Dermis blood vessel endothelial cell (primary cell): ENCODE results near the gene C13orf46. TPM values are rescaled to one million over a fixed set of nuclear protein-coding genes. Genes with fewer than 3 reads are reported as not detected.
A peak's percentile ranks its signal among the peaks of the same experiment; 100 is the strongest.

Source experiments
- DNase-seq: peaks from one replicate; pipeline ENCODE4 v3.0.0; 2010
- total RNA-seq: library from RNA; depleted of rRNA; stranded (reverse); fragments of >200 nt; gene quantifications from 2 replicates; pipeline ENCODE4 v1.2.3, GENCODE V29; 2014

C13orf46 gene
- total RNA-seq, 1 donor from 2014 or later, result 0.17 TPM

DNA sequence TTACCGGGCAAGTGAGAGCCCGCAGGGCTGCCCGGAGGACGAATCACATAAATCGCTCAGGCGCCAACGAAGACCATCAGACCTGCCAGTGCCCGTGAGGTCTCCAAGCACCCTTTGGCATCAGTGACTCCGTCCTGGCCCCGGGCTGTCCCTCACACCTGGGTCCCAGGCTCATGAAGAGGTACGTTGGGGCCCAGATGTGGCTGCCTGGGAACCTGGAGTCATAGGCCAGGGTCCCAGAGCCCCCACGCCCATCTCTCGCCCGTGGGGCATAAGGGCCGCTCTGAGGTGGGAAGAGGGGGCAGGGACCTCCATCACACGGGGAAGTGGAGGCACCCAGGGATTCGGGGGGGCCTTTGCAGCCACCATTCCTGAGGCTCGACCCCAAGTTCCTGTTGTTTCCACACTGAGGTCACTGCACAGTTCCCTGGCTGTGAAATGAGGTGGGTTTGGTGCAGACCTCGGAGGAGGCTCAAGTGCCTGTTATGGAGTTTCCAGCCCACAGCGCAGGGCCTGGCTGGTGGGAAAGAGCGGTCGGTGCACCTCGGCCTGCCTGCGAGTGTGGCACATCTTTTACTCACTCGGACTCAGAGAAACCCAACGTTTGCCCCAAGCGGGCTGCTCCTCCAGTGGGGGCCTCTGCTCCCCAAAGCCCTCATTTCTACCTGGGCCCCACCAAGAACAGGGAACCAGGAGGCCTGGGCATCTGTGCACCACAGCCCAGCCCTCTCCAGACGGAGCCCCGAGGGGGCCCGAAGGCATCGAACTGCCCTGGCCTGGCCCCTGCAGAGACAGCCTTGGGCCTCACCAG, 35.9 kb upstream of the C13orf46 start:
- DNase-seq, result no peak

DNA sequence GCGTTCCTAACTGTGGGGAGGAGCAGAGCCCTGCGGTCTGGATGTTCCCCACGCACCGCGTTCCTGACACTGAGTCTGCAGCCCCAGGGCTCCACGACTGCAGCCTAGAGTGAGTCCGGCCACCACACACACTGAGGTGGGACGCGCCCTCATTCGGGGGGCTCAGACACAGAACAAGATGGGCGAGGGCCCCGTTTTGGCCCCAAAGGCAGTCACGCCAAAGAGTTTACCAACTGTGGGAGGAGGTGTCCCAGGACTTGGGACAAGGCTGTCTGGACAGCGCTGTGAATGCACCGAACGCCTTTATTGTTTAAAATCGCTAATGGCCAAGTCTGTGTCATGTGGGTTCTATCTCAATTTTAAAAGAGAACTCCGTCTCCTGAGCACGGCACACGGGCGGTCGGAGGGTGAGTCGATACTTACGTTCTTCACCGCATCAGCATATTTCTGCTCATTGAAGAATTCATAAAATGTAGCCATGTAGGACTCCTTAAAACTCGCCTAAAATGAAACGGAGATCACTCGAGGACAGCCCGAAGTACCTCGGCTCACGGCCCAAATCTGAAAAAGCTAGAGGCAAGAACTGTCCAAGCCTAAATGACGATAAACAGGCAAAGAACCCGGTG, 35.2 kb upstream of the C13orf46 start:
- DNase-seq, result no peak

DNA sequence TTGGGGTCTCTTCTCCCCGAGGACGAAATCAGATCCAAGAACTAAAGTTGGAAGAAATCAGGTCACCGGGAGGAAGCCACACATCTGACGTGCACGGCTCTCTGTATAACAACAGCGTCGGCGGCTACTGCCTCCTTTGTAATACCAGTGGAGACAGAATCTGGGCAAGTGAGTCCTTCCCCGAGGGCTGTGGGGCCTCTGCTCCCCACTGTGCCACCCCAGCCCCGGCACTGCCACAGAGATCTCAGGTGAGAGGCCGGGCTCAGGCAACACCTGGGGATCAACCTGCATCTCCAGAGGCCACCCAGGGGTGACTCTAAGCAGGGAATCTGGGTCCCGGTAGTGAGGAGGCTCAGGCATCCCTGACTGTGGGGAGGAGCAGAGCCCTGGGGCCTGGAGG, 33.7 kb upstream of the C13orf46 start:
- DNase-seq, result no peak

DNA sequence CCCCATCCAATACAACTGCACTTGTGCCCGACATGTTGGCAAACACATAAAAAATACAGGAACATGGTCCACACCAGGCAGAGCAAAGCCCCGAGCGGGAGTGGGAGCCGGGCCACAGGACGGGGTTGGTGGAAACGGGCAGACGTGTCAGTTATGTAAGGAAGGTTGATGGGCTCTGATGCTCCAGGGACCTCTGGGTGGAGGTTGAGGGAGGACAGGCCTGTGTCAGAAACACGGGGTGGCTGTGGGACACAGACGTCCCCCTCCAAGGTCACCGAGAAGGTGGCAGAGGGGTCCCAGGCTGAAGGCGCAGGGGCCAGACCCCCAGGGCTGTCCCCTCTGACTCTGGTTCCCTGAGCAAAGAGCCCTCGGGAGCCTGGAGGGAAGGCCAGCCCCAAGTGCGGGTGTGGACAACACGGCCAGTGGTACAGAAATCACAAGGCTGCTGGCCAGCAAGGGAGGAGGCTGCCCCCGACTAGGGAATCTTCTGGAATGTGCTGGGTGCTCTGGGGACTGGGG, 31.4 kb upstream of the C13orf46 start:
- no peak for DNase-seq

DNA sequence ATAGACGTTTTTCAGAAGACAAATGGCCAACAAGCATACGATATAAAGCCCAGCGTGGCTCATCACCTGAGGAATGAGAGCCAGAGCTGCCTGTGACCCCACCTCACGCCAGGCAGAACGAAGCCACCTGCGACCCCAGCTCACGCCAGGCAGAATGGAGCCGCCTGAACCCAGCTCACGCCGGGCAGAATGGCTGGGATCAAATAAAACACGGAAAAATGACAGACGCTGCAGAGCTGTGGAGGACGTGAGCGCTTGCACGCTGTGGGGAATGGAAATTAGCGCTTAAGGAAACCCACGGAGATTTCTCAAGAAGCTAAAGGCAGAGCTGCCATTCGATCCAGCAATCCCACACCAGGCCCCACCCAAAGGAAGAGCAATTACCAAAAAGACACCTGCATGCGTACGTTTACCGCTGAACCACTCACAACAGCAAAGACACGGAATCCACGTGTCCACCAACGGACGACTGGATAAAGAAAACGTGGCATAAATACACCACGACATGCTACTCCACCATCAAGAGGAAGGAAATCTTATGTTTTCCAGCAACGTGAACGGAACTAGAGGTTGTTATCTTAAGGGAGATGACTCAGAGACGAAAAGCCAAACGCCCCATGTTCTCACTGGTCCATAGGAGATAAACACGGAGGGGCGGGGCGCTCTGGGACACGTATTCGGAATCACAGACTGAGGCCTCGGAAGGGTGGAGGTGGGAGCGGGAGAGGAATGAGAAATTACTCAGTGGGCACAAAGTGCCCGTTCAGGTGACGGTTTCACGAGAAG, 30.7 kb upstream of the C13orf46 start:
- peak; percentile 97 for DNase-seq

DNA sequence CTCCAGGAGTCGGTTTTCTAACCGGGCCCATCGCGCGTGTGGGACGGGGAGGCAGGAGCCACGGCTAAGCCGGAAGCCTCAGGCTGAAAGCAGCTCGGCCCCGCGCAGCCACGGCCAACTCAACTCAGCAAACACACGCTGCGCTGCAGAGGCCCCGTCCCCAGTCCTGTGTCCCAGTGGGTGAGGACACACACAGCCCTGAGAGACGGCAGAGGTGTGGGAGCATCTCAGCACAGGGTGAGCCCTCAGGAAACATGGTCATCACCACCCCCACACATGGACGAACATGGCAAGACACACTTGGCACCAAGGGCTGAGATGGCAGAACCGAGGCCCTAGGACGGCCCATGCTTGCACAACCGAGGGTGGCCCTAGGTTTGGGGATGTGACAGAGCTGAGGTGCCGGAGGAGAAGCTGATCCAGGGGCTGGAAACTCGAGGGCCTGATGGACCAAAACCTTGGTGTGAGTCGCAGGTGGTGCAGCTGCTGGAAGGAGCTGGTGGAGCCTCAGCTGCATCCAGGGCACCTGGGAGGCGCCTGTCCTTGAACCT, 29.0 kb upstream of the C13orf46 start:
- DNase-seq, result no peak

DNA sequence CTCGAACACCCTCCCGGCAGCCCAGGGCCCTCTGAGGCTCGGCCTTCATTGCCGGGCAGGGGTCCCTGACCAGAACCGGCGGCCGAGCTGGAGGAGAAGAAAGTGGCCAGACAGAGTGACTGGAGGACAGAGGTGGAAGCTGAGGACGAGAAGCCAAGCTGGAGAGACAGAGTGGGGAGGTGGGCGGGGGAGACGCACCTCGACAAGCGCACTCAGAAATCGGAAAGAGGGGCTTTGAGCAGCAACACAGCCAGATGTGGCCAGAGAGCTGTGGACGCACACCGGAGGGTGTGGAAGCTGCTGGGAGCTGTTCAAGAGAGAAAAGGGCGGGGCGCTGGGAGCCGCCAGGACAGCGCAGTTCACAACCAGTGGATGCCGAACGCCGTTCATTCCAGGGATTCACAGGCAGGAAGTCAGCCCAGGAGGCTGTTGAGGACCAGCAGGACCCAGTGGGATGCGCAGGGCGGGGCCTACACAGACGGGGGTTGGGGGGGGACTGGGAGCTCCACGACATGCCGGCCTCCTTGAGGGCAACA, 28.2 kb upstream of the C13orf46 start:
- DNase-seq, result no peak

DNA sequence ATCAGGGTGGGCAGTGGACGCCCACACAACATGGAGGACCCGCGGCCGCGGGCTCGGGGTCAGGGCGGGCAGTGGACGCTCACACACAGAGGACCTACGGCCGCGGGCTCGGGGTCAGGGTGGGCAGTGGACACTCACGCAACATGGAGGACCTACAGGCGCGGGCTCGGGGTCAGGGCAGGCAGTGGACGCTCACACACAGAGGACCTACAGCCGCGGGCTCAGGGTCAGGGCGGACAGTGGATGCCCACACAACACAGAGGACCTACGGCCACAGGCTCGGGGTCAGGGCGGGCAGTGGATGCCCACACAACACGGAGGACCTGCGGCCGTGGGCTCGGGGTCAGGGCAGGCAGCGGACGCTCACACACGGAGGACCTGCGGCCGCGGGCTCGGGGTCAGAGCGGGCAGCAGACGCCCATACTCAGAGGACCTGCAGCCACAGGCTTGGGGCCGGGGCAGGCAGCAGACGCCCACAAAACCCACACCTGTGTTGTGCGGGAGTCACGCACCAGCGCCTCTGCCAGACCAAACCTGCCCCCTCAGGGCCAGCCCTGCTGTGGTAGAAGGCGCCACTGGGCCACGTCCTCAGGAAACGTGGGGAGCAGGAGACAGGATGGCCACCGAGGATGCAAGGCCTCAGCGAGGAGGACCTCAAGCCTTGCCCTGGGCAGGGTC, 27.6 kb upstream of the C13orf46 start:
- no peak for DNase-seq

DNA sequence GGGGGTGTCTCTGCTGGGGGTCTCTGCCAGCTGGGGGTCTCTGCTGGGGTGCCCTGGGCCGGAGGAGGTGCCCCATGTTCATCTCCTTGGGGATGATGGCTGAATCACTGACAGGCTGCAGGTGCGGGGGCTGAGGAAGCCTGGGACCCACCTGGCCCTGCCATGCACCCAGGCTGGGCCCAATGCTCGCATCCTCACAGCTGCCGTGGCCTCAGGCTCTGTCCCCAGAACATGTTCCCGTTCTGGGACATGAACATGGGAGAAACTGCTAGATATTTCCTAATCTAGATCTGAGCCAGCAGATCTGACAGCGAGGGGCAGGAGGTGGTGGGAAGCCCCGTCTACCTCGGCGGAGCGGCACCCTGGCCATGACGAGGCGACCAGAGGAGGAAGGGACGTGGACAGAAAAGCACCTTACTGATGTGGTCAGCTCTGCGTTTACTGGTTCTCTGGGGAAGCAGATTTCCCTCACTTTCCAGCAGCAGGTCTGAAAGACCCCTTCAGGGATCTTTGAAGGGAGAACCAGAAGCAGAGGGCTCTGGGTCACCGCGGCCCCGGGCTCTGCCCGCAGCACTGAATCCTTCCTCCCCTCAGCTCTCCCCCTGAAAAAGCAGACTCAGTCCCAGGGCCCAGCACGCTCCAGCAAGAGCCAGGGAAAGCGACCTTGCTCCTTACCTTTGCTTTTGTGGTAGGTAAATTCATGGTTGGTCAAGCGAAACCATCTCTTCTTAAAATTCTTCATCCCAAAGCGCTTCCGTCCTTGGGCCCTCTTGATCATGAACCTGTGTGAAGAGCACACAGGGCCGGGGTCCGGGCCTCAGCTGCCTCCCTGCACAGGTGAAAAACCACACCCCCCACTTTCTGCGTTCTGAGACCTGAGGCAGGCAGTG, 26.5 kb upstream of the C13orf46 start:
- no peak for DNase-seq

DNA sequence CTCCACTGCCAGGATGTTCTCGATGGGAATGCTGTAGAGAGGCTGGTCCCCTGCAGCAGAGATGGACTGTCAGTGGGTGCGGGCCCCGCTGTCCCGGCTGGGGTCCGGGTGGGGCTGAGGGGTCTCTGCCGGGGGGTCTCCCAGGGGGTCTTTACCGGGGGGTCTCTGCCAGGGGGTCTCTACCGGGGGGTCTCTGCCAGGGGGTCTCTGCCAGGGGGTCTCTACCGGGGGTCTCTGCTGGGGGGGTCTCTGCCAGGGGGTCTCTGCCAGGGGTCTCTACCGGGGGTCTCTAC, 25.7 kb upstream of the C13orf46 start:
- no peak for DNase-seq

DNA sequence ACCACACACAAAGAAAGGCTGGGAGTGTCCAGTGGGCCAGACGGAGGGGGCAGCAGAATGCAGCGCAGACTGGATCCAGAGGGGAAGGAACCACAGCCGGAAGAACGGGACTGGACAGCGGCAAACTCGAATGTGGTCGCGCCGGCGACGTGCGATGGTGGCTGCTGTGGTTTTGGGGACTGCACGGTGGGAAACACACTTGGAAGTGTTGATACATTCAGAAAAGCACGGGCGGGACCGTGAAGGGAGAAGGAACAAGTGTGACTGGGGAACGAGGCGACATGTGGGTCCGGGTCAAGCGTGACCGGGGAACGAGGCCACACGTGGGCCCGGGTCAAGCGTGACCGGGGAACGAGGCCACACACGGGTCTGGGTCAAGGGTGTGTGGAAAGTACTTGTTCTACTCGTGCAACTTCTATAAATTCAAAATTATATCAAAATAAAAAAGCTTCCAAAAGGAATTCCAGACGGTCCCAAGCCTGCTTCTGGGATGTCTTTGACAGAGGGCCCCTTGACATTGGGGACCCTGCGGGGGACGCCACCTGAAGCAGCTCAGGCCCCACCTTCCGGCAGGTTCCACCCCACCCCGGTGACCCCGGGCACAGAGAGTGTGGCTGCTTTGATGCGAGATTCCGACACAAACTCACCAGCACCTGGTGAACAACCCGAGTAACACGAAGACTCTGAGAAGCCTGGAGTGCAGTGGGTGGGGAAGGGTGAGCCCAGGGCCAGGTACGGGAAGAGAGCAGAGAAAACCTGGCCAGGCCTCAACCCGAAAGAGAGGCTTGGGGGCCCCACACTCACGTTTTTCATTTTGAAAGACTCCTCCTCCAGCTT, 25.1 kb upstream of the C13orf46 start:
- DNase-seq, result no peak

DNA sequence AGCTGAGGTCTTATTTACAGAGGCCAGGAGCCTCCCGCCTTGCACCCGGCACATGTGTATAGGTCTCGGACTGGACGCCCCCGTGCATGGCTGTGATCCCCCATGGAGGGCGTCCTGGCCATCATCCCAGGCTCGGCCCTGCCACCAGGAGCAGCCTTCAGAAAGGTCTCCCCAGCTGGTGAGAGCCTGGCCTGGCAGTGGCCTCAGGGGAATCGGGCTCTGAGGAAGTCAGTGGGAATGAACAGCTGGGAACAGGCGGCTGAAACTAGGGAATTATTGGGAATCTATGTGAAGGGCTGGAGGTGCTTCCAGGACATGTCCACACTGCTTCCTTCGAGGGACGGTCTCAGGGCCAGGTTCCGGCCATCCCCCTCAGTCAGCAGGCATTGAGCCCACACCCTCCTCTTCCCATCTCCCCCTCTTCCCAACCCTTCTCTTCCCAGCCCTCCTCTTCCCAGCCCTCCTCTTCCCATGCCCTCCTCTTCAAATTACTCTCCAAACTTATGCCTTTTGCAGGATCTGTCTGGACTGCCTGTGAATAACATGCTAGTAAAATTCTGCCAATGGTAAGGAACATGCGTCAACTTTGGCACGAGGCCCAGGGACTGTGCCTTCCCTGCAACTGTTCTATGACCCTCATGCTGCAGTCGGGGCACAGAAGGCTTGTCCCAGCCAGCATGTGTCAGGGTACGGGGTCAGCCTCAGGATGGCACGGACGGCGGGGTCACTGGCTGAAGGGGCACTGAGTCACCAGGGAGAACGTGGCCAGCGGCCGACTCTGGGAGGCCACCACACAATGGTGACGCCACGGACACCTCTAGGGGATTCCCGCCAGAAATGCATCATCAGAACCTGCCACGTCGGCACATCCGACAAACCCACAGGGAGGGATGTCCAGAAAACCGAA, 24.2 kb upstream of the C13orf46 start:
- peak; percentile 50 for DNase-seq

DNA sequence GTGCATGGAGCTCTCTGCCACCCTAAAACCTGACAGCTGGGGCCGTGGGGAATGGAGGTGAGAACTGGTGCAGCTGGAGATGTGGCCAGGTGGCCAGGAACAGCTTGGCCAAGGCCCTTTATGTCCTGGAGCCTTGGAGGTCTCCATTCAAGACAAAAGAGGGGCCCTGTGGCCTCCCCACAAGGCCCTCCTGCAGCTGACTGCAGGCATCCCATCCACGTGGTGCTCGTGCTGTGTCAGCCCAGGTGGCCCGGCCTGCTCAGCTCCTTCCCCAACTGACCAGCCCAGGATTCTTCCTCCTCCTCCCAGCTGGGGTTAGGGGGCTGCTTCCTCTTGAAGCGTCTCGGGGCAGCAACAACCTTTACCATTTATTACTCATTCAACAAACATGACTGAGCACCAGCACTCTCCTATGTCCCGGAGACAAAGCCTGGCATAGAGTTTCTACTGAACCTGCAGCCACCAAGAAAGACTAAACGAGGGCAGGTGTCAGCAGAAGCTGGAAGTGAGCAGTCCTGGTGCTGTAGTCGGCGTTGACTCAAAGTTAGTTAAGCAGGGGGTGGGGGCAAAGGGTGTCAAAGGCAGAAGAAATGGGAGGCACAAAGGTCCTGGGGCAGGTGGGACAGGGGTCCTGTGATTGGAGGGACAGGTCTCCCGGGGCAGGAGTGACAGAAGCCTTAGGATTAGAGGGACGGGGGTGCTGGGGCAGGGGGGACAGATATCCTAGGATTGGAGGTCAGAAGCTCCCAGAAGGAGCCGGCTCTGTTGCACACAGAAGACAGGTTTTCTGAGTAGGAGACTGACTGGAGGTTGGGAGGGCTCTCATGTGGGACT, 23.3 kb upstream of the C13orf46 start:
- no peak for DNase-seq

DNA sequence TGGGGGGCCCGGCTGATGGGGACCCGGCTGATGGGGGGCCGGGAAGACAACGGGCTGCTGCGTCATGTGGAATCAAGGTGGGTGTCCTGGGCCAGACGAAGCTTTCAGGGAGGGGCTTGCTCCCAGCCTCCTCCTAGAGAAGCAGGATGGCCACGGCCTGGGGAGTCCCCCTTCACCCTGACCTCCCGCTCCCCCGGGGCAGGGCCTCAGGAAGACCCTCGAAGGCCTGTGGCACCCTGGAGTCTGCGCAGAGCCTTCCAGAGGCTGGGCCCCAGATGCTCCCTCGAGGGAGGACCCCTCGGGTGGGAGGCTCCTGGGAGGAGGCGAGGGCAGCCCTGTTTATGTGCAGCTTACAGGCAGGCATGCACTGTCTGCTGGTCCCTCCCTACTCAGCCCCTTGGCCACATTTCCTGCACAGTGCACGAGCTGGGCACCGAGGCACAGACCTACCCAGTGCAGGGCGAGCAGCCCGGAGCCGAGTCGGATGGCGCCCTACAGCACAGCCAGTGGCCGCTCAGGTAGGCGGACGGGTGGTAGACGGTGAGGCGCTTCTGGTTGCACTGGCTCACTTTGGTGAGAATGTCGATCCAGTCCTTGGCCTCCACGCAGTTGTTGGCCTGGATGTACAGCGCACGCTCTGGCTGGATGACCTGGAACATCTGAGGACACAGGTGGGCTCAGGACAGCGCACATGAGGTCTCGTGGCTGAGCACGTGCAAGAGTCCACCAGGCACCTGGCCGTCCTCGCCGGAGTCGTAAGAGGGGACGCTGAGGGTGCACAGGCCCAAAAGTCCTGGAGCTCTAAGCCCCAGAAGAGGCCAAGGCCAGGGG, 22.4 kb upstream of the C13orf46 start:
- DNase-seq, result no peak

DNA sequence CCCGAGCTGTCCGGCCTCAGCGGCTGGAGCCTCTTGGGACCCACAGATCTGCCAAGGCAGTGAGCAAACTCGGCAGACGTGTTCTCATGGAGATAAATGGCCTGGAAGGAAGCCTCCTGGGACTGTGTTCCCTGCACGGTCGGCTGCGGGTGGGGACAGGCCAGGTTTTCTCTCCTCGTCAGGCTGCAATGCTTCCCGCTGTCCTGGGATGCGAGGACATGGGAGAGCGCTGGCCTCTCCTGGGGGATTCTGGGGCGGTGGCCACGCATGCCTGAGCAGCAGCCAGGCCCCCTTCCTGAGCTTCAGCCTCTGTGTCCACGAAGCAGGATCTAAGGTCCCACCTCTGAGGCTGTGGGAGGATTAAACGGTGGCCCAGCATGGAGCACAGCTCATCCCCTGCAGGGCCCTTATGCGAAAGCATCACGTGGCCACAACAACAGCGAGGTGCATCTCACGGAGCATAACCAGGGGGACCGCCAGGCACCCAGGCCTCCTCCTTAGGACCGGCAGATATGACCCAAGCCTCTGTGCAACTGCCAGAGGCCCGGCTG, 21.2 kb upstream of the C13orf46 start:
- no peak for DNase-seq

DNA sequence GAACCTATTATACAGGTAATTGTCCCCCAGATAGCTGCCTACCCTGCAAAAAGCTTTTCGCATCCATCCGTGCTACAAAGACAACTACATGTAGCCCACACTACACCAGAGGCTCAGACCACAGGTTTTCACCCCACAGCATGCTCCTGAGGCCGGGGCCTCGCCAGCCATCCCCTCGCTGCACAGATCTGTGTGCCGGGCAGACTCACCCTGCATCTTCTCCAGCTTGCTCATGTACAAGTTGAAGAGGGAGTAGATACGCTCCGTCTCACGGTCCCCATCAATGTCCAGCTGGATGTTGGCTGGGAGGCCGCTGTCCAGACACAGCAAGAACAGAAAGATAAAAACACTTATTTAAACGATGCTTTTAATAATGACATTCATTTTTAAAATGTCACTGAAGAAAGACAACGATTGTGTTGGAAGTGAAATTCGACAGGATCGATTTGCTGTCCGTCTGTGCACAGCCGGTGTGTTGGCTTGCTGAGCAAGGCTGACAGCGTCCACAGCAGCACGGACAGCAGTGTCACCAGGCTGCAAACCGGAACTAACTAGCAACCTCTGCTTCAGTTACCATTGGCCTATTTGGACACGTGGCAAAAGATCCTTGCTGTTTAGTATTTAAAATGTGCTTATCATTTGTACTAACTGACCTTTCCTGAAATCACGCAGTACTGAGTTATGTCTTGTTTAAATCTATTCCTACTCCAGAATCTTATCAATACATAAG, 18.6 kb upstream of the C13orf46 start:
- DNase-seq, result no peak
